PFSK-1 (cell line): Measurements from ENCODE around the gene GSG1L2.

ENCODE experiments used
- FOXP2 ChIP-seq: optimal IDR thresholded peaks from 2 replicates; pipeline ENCODE3; 2011; ENCODE audit warnings: borderline replicate concordance, control low read depth, inconsistent platforms; ENCODE audit not compliant: insufficient read depth; ENCODE audit errors: extremely low read length, extremely low read depth
- POLR2AphosphoS5 ChIP-seq: IDR thresholded peaks from 2 replicates; pipeline ENCODE4 v1.6.1; 2012; ENCODE audit warnings: low read depth, mild to moderate bottlenecking, control low read depth, low read length, moderate library complexity
- REST ChIP-seq, 2 experiments: IDR thresholded peaks; 2 replicates each; pipeline versions ENCODE4 v1.6.1 to v1.8.0; 2011 to 2012; ENCODE audit warnings: low read depth in 2 of 2, low read length in 2 of 2, control low read depth in 1 of 2, inconsistent platforms in 1 of 2, mild to moderate bottlenecking in 1 of 2, moderate library complexity in 1 of 2; ENCODE audit not compliant: insufficient read depth in 1 of 2
- SIN3A ChIP-seq: IDR thresholded peaks from 2 replicates; pipeline ENCODE4 v1.6.1; 2012; ENCODE audit warnings: mild to moderate bottlenecking, low read length, moderate library complexity, borderline replicate concordance; ENCODE audit not compliant: insufficient read depth
- TAF1 ChIP-seq: IDR thresholded peaks from 2 replicates; pipeline ENCODE4 v1.6.1; 2012; ENCODE audit warnings: low read length, control low read depth, borderline replicate concordance; ENCODE audit not compliant: insufficient read depth

Gene GSG1L2

GRCh38 chr17:9811537-9811936 lies 10.3 kb downstream of the GSG1L2 start:
- TF ChIP-seq SIN3A (no peak), REST (IDR thresholded peaks at IDR 0.05; ENCODE audit: insufficient read depth in 1 of 2, low read depth in 2 of 2, low read length in 2 of 2) (no peak), FOXP2 (no peak), POLR2AphosphoS5 (no peak), TAF1 (no peak)

- TF ChIP-seq POLR2AphosphoS5 (no peak), FOXP2 (no peak), REST (IDR thresholded peaks at IDR 0.05; ENCODE audit: insufficient read depth in 1 of 2, low read depth in 2 of 2, low read length in 2 of 2) (no peak), SIN3A (no peak), TAF1 (no peak)
Measured at GRCh38 chr17:9811086-9811485, 10.8 kb downstream of the GSG1L2 start.

GRCh38 chr17:9810100-9810949 lies 11.6 kb downstream of the GSG1L2 start:
- TF ChIP-seq FOXP2 (no peak), SIN3A (no peak), TAF1 (no peak), POLR2AphosphoS5 (no peak), REST (IDR thresholded peaks at IDR 0.05; ENCODE audit: insufficient read depth in 1 of 2, low read depth in 2 of 2, low read length in 2 of 2) (no peak)

- TF ChIP-seq FOXP2 = no peak
- TF ChIP-seq REST (IDR thresholded peaks at IDR 0.05; ENCODE audit: insufficient read depth in 1 of 2, low read depth in 2 of 2, low read length in 2 of 2) = no peak
- no peak for TF ChIP-seq SIN3A
- TF ChIP-seq TAF1 = no peak
- TF ChIP-seq POLR2AphosphoS5 = no peak
Measured at GRCh38 chr17:9809409-9809808, 12.5 kb downstream of the GSG1L2 start.
